GM12865 (cell line): Measurements from ENCODE around the gene TSTD2.

Experiments used
- DNase-seq: peaks from one replicate; pipeline ENCODE4 v3.0.0; 2010; ENCODE audit warnings: low read depth
- H3K4me3 ChIP-seq: 2 replicates; pipeline ENCODE4 v1.5.1; 2011; ENCODE audit warnings: mild to moderate bottlenecking, low read depth, low read length, control low read depth
- TF ChIP-seq, protein P1 (sequence below): IDR thresholded peaks from 2 replicates; pipeline ENCODE4 v1.5.1; 2011; ENCODE audit warnings: low read length, control low read depth, low read depth, inconsistent platforms; ENCODE audit not compliant: insufficient read depth; ENCODE audit errors: missing control alignments

TSTD2 gene

DNA sequence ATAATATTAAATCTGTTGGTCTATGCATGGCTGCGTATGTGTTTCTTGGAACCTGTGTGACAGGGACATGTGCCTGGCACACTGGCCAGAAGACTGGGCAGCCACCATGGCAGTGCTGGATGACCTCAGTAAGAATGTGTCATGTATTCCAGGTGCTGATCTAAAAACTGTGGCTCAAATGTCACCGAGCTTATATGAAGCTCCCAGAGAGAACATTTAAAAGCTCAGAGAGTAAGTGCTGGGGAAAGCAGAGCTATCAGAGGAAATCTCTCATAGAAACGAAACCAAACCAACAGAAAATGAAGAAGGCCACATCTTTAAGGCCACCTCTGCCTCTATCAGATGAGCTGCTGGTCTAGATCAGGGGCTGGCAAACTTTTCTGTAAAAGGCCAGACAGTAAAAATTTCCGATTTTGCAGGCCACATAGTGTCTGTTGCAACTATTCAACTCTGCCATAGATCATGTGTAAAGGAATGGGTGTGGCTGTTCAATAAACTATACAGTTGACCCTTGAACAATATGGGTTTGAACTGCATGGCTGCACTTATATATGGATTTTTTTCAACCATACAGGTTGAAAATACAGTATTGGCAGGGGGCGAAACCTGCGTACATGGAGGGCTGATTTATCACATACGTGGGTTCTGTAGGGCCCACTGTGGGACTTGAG lies 31.8 kb downstream of the TSTD2 start:
- DNase-seq, result no peak
- TF ChIP-seq, protein P1, sequence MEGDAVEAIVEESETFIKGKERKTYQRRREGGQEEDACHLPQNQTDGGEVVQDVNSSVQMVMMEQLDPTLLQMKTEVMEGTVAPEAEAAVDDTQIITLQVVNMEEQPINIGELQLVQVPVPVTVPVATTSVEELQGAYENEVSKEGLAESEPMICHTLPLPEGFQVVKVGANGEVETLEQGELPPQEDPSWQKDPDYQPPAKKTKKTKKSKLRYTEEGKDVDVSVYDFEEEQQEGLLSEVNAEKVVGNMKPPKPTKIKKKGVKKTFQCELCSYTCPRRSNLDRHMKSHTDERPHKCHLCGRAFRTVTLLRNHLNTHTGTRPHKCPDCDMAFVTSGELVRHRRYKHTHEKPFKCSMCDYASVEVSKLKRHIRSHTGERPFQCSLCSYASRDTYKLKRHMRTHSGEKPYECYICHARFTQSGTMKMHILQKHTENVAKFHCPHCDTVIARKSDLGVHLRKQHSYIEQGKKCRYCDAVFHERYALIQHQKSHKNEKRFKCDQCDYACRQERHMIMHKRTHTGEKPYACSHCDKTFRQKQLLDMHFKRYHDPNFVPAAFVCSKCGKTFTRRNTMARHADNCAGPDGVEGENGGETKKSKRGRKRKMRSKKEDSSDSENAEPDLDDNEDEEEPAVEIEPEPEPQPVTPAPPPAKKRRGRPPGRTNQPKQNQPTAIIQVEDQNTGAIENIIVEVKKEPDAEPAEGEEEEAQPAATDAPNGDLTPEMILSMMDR, result no peak
- H3K4me3 ChIP-seq, result no peak overlapping the region

DNA sequence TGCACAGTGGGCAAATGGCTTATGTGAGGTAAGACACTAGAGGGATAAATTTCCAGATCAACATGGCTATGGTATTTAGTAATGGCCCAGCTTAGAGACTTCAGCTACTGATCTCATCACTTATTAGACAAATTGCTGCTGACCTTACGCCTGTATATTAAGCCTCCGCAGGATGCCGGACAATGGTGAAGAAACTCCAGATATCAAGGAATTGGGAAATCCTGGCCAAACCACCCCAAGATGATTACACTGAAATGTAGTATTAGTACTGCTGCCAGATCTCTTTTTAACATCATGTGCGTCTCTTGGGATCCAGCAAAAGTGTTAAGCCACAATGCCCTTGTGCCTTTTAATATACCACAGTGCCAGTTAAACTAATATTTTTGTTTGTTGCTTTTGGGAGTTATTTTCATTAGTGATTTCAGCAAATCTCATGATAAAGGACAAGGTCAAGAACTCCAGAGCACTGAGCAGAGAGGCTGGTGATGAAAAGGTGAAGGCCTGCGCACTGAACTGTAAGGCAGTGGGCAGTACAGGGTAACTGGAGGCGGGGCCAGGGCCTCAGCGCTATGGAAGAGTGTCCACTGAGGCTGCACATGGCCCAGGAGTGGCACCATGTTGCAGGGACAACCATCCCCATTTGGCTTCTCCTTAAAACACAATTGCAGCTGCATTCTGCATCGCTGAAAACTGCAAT lies 32.5 kb downstream of the TSTD2 start:
- H3K4me3 ChIP-seq, result no peak overlapping the region
- no peak for DNase-seq
- TF ChIP-seq, protein P1, result no peak

DNA sequence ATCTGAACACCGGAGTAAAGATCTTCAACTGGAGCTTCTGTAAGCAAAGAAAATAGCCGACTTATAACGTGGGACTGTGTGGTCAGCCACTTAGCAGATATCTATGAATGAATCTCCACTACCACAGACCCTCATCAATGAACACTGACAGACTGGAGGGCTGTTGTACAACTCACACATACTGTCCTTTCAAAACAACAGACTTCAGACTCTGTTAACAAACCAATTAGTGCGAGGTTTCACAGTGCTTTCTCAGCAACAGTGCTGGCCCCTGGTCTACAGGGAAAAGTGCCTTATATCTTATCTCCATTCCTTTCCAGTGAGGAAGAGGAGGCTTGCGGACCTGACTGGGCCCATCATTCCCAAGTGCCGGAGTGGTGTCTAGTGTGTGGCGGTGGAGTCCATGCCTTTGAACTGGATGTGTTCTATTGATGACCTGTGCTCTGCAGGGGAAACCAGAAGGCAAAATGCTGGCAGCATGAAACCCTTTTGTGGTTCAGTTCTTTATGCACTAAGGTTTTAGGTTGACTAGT lies 33.8 kb downstream of the TSTD2 start:
- TF ChIP-seq, protein P1, result no peak
- no peak overlapping the region for H3K4me3 ChIP-seq
- no peak for DNase-seq

DNA sequence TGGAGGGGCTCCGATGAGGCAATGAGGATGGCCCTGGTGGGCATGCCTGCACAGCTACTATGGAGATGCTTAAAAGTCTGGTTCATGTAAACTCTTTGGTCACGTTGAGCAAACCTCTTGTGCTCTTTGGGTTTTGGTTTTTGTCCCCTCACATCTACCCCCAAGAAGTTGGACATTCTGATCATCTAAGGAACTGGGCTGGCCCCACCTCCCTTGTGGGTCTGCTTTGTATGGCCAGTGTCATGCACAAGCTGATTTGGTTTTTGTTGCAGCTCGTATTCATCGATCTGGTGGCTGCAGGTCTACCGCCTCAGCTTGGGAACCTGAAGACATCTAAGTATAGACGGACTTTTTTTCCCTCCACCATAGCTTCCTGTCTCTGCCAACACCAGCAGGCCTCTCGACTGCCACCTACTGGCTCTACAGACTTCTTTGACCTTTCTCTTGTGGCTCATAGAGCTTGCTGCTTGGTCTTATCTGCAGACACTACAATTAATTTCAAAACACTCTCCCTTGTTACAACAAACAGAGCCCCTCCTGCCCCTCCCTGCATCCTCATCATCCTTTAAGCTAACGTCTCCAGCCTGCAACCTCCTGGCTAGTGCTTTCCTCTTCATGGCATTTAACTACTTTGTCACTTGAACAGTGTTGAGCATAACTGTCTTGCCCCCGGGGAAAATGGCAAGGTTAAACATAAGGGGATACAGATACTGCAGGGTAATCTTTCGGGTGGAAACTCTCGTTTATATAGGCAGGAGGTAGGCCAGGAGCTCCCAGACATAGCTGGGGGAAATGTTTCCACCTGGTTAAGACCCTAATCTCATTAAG lies 34.5 kb downstream of the TSTD2 start:
- peak; percentile 93 for DNase-seq
- TF ChIP-seq, protein P1, result peak; percentile 93
- no peak overlapping the region for H3K4me3 ChIP-seq

DNA sequence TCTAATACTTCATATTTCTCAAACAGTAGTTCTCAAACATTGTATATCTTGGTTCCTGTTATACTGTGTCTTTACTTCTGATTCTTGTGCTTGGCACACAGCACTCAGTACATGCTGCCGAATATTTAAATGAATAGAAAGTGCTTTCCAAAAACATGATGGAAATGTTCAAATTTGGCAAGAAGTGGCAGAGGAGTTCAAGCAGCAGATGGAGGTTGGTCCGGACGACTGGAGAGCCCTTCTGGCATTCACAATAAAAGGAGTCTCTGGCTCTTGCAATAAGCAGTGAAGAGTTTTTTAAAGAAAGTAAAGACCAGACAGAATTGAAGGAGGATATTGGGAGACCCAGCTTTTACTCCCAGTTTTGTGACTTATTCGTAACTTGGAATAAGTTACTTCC lies 36.3 kb downstream of the TSTD2 start:
- no peak overlapping the region for H3K4me3 ChIP-seq
- DNase-seq, result no peak
- TF ChIP-seq, protein P1, result no peak

DNA sequence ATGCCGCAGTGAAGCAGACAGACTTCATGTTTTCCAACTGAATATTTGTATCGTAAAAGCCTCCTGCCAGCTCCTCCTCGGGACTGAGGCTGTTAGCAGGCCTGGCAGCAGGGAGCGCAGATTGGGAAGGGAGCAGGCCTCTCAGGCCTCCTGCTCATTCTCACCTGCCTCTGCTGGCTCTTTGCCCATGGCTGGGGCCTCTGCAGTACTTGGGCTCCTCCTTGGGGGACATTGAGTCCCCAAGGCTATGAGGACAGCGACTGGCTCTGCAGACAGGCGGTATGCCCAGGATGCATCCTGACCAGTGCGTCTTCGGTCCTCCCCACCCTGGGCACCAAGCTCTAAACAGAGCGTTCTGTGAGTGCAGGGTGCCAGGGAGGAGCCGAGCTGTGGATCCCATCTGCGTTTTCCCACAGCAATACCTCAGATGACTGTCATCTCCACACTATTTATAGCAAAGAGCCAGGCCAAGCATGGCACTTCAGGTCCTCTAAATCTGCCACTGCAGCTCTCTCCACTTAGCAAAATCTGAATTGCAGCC lies 38.7 kb downstream of the TSTD2 start:
- DNase-seq, result no peak
- TF ChIP-seq, protein P1, result no peak
- no peak overlapping the region for H3K4me3 ChIP-seq
